Muscle layer of duodenum (tissue), 2 donors: ENCODE results near the gene SAMD5.
A peak's percentile ranks its signal among the peaks of the same experiment; 100 is the strongest.

ENCODE experiments used
- H3K27ac ChIP-seq: one replicate; pipeline ENCODE4 v1.7.0; 2013; ENCODE audit warnings: mild to moderate bottlenecking, low read length
- H3K27me3 ChIP-seq: one replicate; pipeline ENCODE4 v1.7.0; 2013; ENCODE audit warnings: low read depth, mild to moderate bottlenecking, control low read depth, low read length
- H3K36me3 ChIP-seq, 2 donors: one replicate each; pipeline ENCODE4 v1.7.0; 2013; ENCODE audit warnings: low read length in 2 of 2, control low read depth in 1 of 2, mild to moderate bottlenecking in 1 of 2; ENCODE audit not compliant: insufficient read depth in 2 of 2, control insufficient read depth in 1 of 2
- H3K4me1 ChIP-seq, 2 donors: one replicate each; pipeline ENCODE4 v1.7.0; 2013; ENCODE audit warnings: low read length in 2 of 2, mild to moderate bottlenecking in 2 of 2, control low read depth in 1 of 2, moderate library complexity in 1 of 2; ENCODE audit not compliant: insufficient read depth in 2 of 2, control insufficient read depth in 1 of 2
- H3K4me3 ChIP-seq, 2 donors: one replicate each; pipeline ENCODE4 v1.7.0; 2013; ENCODE audit warnings: low read length in 2 of 2, low read depth in 1 of 2, mild to moderate bottlenecking in 1 of 2
- H3K9me3 ChIP-seq, 2 donors: one replicate each; pipeline ENCODE4 v1.7.0; 2013; ENCODE audit warnings: low read length in 2 of 2, control low read depth in 1 of 2, mild to moderate bottlenecking in 1 of 2; ENCODE audit not compliant: control insufficient read depth in 1 of 2
- donor health status: healthy.

The SAMD5 gene

DNA sequence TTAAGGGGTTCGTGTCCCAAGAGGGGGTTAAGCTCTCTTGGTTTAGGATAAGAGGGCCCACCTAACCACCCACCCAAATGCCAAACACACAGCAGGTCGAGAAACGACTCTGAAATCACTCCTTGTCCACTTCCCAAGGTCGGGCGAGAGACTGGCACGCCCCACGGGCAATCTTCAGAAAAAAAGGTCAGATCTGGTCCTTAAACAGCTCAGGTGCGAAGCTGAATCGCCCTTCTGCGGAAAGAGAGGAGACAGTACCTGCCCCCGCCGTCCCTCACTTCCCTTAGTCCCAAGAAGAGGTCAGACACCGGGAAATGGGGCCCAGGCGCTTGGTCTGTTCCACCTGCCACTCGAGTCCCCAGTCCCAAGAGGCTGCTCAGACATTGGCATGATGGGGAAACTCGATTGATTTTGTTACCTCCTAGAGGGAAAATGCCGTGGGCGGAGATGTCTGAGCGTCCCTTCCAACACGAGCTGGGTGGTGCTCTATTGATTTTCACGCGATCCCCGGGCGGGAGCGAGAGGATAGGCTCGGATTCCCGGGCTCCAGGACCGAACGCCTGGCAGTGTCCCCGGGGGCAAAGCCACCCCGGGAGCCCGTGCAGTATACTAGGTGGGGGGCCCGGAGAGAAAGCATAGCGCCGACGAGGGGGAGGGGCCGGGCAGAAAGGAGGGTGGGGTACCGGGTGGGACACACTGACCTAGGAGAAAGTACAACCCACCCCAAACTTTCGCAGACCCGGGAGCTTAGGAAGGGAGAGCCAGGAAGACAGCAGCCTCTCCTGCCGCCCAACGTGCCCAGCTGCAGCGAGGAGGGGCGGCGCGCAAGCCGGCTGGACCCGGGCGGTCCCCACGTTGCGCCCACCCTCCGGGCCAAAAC is 1.1 kb upstream of the SAMD5 start:
- Histone ChIP-seq H3K27ac (no peak overlapping the region), H3K36me3 (no peaks in the 10 kb centered on the region), H3K9me3 (no peaks in the 10 kb centered on the region), H3K27me3 (peaks cover 3% of the 10 kb centered on the region), H3K4me3 (peak overlapping the region; percentile 61 to 81), H3K4me1 (peaks cover 0 to 25% of the 10 kb centered on the region in 2 donors)

DNA sequence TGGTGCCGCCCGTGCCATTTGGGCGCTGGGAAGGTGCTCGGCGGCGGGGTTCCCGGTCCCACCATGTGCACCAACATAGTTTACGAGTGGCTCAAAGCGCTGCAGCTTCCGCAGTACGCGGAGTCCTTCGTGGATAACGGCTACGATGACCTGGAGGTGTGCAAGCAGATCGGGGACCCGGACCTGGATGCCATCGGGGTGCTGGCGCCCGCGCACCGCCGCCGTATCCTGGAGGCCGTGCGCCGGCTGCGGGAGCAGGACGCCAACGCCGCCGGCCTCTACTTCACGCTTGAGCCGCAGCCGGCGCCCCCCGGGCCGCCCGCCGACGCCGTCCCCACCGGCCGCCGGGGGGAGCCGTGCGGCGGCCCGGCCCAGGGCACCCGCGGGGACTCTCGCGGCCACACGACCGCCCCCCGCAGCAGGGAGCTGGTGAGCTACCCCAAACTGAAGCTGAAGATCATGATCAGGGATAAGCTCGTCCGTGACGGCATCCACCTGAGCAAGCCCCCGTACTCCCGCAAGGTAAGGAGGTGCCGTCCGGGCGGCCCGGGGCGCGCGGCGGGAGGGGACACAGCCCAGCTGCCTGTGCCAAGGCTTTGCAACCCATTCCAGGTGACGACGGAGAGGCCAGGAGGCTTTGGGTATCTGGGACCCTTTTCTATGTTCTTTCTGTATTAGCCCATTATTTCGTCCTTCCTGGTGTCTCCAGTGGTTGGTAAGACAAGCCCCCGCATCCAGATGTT is 547 bp downstream of the SAMD5 start:
- peak overlapping the region; percentile 75 to 81 for H3K4me3 ChIP-seq
- H3K27me3 ChIP-seq, result peaks cover 3% of the 10 kb centered on the region
- no peak overlapping the region for H3K27ac ChIP-seq
- no peaks in the 10 kb centered on the region for H3K9me3 ChIP-seq
- H3K4me1 ChIP-seq, result peaks cover 0 to 25% of the 10 kb centered on the region in 2 donors
- H3K36me3 ChIP-seq, result no peaks in the 10 kb centered on the region

DNA sequence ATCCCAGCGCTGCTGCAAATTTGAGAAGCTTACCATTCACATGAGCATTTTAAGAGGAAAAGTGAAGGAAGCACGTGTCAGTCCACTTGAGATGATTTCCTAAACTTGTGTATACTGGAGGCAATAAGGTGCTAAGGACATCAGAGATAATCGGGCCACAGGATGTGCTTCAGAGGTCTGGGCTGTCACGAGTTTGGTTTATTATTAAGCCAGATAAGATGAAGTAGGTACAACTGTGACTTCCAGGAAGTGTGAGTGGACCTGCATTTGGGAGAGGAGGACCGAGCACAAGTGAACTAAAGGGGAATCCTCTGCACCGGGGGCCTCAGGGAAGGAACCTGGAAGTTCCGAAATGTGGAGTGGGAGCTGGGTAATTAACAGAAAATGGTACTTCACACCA is 1.4 kb downstream of the SAMD5 start:
- H3K27ac ChIP-seq, result peak overlapping the region; percentile 2

DNA sequence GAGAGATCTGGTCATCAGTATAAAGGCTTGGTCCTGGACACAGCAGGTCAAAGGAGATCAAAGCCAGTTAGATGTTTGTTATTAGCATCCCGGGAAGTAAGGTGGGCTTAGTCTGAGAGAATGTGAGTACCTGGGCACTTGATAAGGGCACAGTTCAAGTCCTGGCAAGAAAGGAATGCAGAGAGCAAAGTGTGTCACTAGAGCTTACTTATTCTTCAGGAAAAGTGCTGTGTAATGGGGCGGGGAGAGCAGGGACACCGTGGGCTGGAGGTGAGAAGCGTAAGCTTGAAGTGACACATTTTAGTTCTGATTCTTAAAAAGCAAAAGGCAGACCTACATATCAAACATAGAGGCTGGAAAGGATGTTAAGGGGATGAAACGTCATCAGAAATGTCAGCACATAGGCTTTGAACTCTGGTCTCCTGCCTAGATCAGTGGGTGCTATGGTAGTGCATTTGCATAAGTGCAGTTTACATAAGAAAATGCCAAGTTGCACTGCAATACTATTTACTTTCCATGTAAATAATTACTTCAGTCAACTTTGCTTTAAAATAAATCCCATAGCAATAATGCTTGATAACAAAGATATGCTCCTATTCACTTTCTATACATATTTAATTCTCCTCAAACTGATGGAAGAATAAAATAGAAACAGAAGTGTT is 2.6 kb downstream of the SAMD5 start:
- Histone ChIP-seq H3K27ac (no peak overlapping the region), H3K9me3 (no peaks in the 10 kb centered on the region), H3K4me1 (peaks cover 0 to 25% of the 10 kb centered on the region in 2 donors), H3K4me3 (peak overlapping the region in 1 of 2 donors; percentile 37), H3K27me3 (no peaks in the 10 kb centered on the region), H3K36me3 (no peaks in the 10 kb centered on the region)

More for the DNA sequence above, 1.4 kb downstream of the SAMD5 start:
- Histone ChIP-seq H3K4me3 (peak overlapping the region; percentile 37 to 81), H3K36me3 (no peaks in the 10 kb centered on the region), H3K27me3 (peaks cover 3% of the 10 kb centered on the region), H3K4me1 (peaks cover 0 to 25% of the 10 kb centered on the region in 2 donors), H3K9me3 (no peaks in the 10 kb centered on the region)

DNA sequence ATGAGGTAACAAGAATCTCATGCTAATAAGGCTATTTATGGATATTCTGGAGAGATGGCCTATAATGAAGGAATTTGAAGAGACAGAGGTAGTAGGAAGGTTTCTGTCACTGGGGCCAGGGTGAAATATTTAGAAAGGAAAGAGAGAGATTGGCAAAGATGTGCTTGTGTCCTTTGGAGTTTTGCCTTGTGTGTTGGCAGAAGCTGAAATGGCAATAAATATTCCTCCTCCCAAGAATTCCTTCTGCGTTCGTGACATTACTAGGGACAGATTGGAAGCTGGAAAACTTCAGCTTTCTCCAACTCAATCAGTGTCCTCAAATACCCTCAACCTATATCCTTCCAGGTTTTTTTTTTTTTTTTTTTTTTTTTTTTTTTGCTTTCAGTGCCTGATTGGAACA is 6.3 kb downstream of the SAMD5 start:
- Histone ChIP-seq H3K27ac (no peak overlapping the region), H3K36me3 (no peaks in the 10 kb centered on the region), H3K27me3 (no peaks in the 10 kb centered on the region), H3K4me1 (no peaks in the 10 kb centered on the region), H3K9me3 (no peaks in the 10 kb centered on the region), H3K4me3 (no peak overlapping the region)

DNA sequence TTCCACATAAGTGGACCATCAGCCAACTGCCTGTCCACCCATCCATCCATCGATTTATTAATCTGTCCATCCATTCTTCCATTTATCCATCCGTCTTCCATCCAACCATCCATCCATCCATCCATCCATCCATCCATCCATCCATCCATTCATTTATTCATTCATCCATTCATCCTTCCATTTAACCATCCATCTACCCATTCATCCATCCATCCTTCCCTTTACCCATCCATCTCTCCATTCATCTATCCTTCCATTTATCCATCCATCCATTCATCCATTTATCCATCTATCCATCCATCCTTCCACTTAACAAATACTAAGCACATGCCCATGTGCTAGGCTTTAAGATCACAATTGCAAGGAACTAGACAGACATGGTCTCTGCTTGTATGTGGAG is 6.8 kb downstream of the SAMD5 start:
- Histone ChIP-seq H3K4me1 (no peaks in the 10 kb centered on the region), H3K9me3 (no peaks in the 10 kb centered on the region), H3K36me3 (no peaks in the 10 kb centered on the region), H3K4me3 (no peak overlapping the region), H3K27ac (no peak overlapping the region), H3K27me3 (no peaks in the 10 kb centered on the region)

DNA sequence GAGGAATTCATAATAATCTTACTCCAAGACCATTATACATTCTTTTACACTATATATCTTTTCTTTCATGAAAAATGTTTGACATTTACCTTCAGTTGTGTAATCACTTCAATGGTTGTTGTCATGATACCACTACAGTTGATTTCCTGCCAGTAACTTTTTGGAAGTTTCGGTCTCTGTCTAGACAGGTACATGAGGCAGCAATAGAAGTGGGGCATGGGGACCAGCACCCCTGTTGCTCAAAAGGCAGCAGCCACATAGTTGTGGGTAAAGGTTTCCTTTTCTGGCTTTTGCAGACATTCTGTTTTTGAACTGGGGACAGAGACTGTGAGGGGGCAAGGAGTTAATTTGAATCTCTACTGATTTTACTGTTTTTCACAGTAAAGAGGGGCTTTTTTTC is 14.1 kb downstream of the SAMD5 start:
- no peaks in the 10 kb centered on the region for H3K27me3 ChIP-seq
- no peaks in the 10 kb centered on the region for H3K36me3 ChIP-seq
- no peak overlapping the region for H3K4me3 ChIP-seq
- no peaks in the 10 kb centered on the region for H3K4me1 ChIP-seq
- no peak overlapping the region for H3K27ac ChIP-seq
- H3K9me3 ChIP-seq, result no peaks in the 10 kb centered on the region

DNA sequence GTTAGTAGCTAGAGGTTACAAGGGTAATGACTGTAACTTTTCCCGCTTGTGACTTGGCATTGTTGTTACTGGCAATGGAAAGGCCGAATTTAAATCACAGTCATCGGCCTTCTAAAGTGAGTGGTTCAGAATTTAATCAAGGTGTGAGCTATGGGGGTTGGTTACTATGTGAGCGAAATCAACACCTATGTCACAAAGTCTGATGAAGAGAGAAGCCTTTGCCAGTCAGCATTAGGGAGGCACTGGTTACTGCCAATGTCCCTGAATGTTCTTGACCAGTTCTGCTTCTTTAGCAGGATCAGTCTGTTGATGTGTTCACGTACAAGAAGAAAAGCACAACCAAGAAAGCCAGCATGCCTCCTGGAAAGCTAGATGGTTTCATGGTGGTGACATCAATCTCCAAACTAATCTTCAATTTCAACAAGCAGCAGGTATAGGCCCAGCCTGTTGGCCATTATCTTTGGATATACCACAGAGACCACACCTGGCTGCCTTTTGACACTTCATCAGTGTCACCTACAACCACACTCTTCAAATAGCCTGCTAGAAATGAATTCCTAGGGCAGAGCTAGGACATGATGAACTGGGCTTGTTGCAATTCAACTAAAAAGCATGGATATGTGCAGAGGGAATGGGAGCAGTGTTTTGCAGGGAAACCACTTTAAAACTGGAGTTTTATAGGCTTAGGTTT is 17.2 kb downstream of the SAMD5 start:
- Histone ChIP-seq H3K4me3 (no peak overlapping the region), H3K27ac (no peak overlapping the region), H3K4me1 (no peaks in the 10 kb centered on the region), H3K36me3 (no peaks in the 10 kb centered on the region), H3K27me3 (no peaks in the 10 kb centered on the region), H3K9me3 (no peaks in the 10 kb centered on the region)

DNA sequence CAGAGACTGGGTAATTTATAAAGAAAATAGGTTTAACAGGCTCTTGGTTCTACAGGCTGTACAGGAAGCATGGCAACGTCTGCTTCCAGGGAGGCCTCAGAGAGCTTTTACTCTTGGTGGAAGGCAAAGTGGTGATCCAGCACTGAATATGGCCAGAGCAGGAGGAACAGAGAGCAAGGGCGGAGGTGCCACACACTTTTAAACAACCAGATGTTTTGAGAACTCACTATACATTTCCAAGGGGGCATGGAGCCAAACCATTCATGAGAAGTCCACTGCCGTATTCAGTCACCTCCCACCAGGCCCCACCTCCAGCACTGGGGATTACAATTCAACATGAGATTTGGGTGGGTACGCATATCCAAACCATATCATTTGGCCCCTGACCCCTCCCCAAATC is 18.7 kb downstream of the SAMD5 start:
- no peaks in the 10 kb centered on the region for H3K27me3 ChIP-seq
- H3K4me1 ChIP-seq, result no peaks in the 10 kb centered on the region
- H3K9me3 ChIP-seq, result no peaks in the 10 kb centered on the region
- no peak overlapping the region for H3K27ac ChIP-seq
- no peaks in the 10 kb centered on the region for H3K36me3 ChIP-seq
- no peak overlapping the region for H3K4me3 ChIP-seq

DNA sequence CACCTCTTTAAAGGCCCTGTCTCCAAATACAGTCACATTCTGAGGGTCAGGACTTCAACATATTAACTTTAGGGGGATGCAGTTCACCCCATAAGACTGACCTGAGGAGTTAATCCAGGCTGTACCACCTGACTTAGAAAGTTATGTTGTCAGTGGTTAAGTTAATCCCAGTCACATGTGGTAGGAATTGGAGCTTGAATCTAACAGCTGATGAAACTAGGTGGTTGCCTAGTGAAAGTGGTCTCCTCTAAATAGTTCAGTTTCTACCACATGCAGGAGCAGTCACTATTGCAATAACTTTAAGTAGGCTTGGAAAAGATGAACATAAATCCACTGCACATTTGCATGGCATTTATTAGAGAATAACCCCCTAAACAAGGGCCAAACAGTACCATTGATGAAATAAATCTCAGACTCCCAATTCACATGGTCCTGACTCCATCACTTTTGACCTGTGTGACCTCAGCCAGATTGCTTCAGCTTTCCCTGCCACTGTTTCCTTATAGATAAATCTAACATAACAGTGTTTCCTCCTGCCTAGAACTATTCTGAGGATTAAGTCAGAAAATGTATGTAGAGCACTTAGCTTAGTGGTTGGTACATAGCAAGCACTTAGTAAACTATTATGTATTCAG is 20.1 kb downstream of the SAMD5 start:
- Histone ChIP-seq H3K27me3 (no peaks in the 10 kb centered on the region), H3K4me1 (no peaks in the 10 kb centered on the region), H3K4me3 (no peak overlapping the region), H3K36me3 (no peaks in the 10 kb centered on the region), H3K9me3 (no peaks in the 10 kb centered on the region), H3K27ac (no peak overlapping the region)
